GM23248 (cell line): ENCODE data around the gene AFTPH. TPM values are rescaled to one million over a fixed set of nuclear protein-coding genes. Genes with fewer than 3 reads are reported as not detected.

Source experiments
- DNase-seq: peaks from one replicate; pipeline ENCODE4 v3.0.0-alpha.2; 2015
- H2AFZ ChIP-seq: fragments of 200-600 bp; sonication (generic); 2 replicates; pipeline ENCODE4 v1.6.1; 2016; ENCODE audit warnings: antibody characterized with exemption
- H3F3A ChIP-seq: fragments of 200-600 bp; sonication (generic); 2 replicates; pipeline ENCODE4 v1.6.1; 2016; ENCODE audit warnings: mild to moderate bottlenecking, antibody characterized with exemption, mixed run types; ENCODE audit not compliant: insufficient read depth
- H3K27ac ChIP-seq: fragments of 200-600 bp; sonication (generic); 2 replicates; pipeline ENCODE4 v1.5.1; 2016; ENCODE audit warnings: mild to moderate bottlenecking
- H3K27me3 ChIP-seq: fragments of 200-600 bp; sonication (generic); replicated peaks from 2 replicates; pipeline ENCODE4 v1.6.1; 2016; ENCODE audit warnings: mild to moderate bottlenecking; ENCODE audit not compliant: insufficient read depth
- H3K36me3 ChIP-seq: fragments of 200-600 bp; sonication (generic); 2 replicates; pipeline ENCODE4 v1.6.1; 2016; ENCODE audit warnings: low read depth, mild to moderate bottlenecking
- H3K4me1 ChIP-seq: fragments of 200-600 bp; sonication (generic); 2 replicates; pipeline ENCODE4 v1.6.1; 2016; ENCODE audit warnings: mild to moderate bottlenecking; ENCODE audit not compliant: insufficient read depth
- H3K4me2 ChIP-seq: fragments of 200-600 bp; sonication (generic); one replicate; pipeline ENCODE4 v1.6.1; 2016; ENCODE audit warnings: mild to moderate bottlenecking; ENCODE audit not compliant: unreplicated experiment
- H3K4me3 ChIP-seq: fragments of 200-600 bp; sonication (generic); 2 replicates; pipeline ENCODE4 v1.5.1; 2016; ENCODE audit warnings: mild to moderate bottlenecking
- H3K79me2 ChIP-seq: fragments of 200-600 bp; sonication (generic); 2 replicates; pipeline ENCODE4 v1.6.1; 2016; ENCODE audit warnings: mild to moderate bottlenecking; ENCODE audit not compliant: insufficient read depth
- H3K9ac ChIP-seq: fragments of 200-600 bp; sonication (generic); 2 replicates; pipeline ENCODE4 v1.6.1; 2016; ENCODE audit warnings: mild to moderate bottlenecking
- H3K9me2 ChIP-seq: fragments of 200-600 bp; sonication (generic); 2 replicates; pipeline ENCODE4 v1.6.1; 2016; ENCODE audit warnings: mixed run types, mild to moderate bottlenecking, moderate library complexity; ENCODE audit not compliant: insufficient read depth
- H3K9me3 ChIP-seq: fragments of 200-600 bp; sonication (generic); one replicate; pipeline ENCODE4 v1.6.1; 2017; ENCODE audit warnings: low read depth
- H4K20me1 ChIP-seq: fragments of 200-600 bp; sonication (generic); 2 replicates; pipeline ENCODE4 v1.6.0; 2016; ENCODE audit not compliant: insufficient read depth
- EZH2 ChIP-seq: fragments of 200-600 bp; sonication (generic); IDR thresholded peaks from 2 replicates; pipeline ENCODE4 v1.6.1; 2018; ENCODE audit warnings: antibody characterized with exemption, mild to moderate bottlenecking; ENCODE audit not compliant: insufficient read depth, poor library complexity, severe bottlenecking
- EZH2phosphoT487 ChIP-seq: fragments of 200-600 bp; sonication (generic); IDR thresholded peaks from 2 replicates; pipeline ENCODE4 v1.6.1; 2018; ENCODE audit warnings: antibody characterized with exemption, moderate library complexity, mild to moderate bottlenecking, low read depth; ENCODE audit not compliant: insufficient read depth
- WGBS, 2 experiments: methylation state at CpG; one replicate each; pipeline ENCODE4 v1.1.6; 2015 to 2017; ENCODE audit warnings: low lambda C conversion rate in 2 of 2, low coverage in 1 of 2; ENCODE audit errors: missing lambda C conversion rate in 2 of 2; 5-methylcytosine and 5-hydroxymethylcytosine counted together
- in situ Hi-C: fragments of 300-500 bp; cut with MboI; formaldehyde crosslinking; loops from 2 replicates; pipeline ENCODE4 v1.15.0; 2020
- polyA plus RNA-seq: library from polyadenylated mRNA; unstranded; fragments of >200 nt; fragmentation: Nextera tagmentation; extraction: Ambion mirVana; gene quantifications from 2 replicates; pipeline ENCODE4 v1.2.1, GENCODE V29; 2016
- total RNA-seq: library from RNA; depleted of rRNA; stranded (reverse); fragments of >200 nt; shearing (Covaris generic); gene quantifications from 2 replicates; pipeline ENCODE4 v1.2.3, GENCODE V29; 2014

AFTPH gene
- total and polyA plus RNA-seq, 2 experiments from 2014 or later: 8.8 to 26.2 TPM

- Histone ChIP-seq H3K4me3 (peak overlapping the region; percentile 25; the same call in 1 of the 2 replicates), H2AFZ (no peak overlapping the region), H3K9me3 (no peaks in the 10 kb centered on the region), H3K4me2 (peak overlapping the region; percentile 62), H3K9ac (peak overlapping the region; percentile 22; the same call in 1 of the 2 replicates), H4K20me1 (no peaks in the 10 kb centered on the region), H3K27ac (peak overlapping the region; percentile 62), H3K36me3 (0 out of 2 replicates have a peak, but pooled peaks cover 10% of the 10 kb centered on the region), H3K79me2 (no peaks in the 10 kb centered on the region), H3K4me1 (peaks cover 33% of the 10 kb centered on the region), H3F3A (peaks cover 36% of the 10 kb centered on the region), H3K27me3 (no peaks in the 10 kb centered on the region), H3K9me2 (no peaks in the 10 kb centered on the region)
- DNase-seq: peak; percentile 92
- in situ Hi-C loops: loop anchor here (10.0 to 25.0 kb wide), 2 partner anchors 280 to 443 kb away; no protein-coding TSS in a partner anchor
- WGBS, 2 experiments: 16 to 18% methylated on average over 7 of the region's 7 CpGs
- no peak for TF ChIP-seq EZH2
- TF ChIP-seq EZH2phosphoT487: 0 out of 2 replicates have a peak, but pooled peaks have one; percentile 29
Observed at GRCh38 chr2:64594226-64594989, 70.3 kb downstream of the AFTPH start.

- Histone ChIP-seq H3K9me2 (no peaks in the 10 kb centered on the region), H3K27me3 (no peaks in the 10 kb centered on the region), H3K4me2 (peak overlapping the region; percentile 62), H4K20me1 (no peaks in the 10 kb centered on the region), H3K36me3 (0 out of 2 replicates have a peak, but pooled peaks cover 10% of the 10 kb centered on the region), H2AFZ (no peak overlapping the region), H3K4me3 (no peak overlapping the region), H3K9me3 (no peaks in the 10 kb centered on the region), H3F3A (peaks cover 36% of the 10 kb centered on the region), H3K79me2 (no peaks in the 10 kb centered on the region), H3K27ac (peak overlapping the region; percentile 62), H3K4me1 (peaks cover 33% of the 10 kb centered on the region), H3K9ac (no peak overlapping the region)
- in situ Hi-C loops: loop anchor here (10.0 to 25.0 kb wide), 2 partner anchors 279 to 442 kb away; no protein-coding TSS in a partner anchor
- WGBS, 2 experiments: 45 to 50% methylated on average over 4 of the region's 4 CpGs
- peak; percentile 47 for DNase-seq
- TF ChIP-seq EZH2phosphoT487: no peak
- TF ChIP-seq EZH2: no peak
Observed at GRCh38 chr2:64595397-64596176, 71.5 kb downstream of the AFTPH start.

- H3K4me1 ChIP-seq: peaks cover 27% of the 10 kb centered on the region
- H3K4me2 ChIP-seq: no peak overlapping the region
- no peak overlapping the region for H3K27ac ChIP-seq
- H3K79me2 ChIP-seq: no peaks in the 10 kb centered on the region
- in situ Hi-C loops: loop anchor here (10.0 to 25.0 kb wide), 2 partner anchors 277 to 439 kb away; no protein-coding TSS in a partner anchor
- H3K9ac ChIP-seq: no peak overlapping the region
- H3K36me3 ChIP-seq: no peaks in the 10 kb centered on the region
- WGBS, 2 experiments: 98 to 100% methylated on average over 6 of the region's 6 CpGs
- H3K4me3 ChIP-seq: no peak overlapping the region
- no peak for DNase-seq
- H3F3A ChIP-seq: peaks cover 24% of the 10 kb centered on the region
- no peaks in the 10 kb centered on the region for H4K20me1 ChIP-seq
- H3K9me3 ChIP-seq: no peaks in the 10 kb centered on the region
- H2AFZ ChIP-seq: no peak overlapping the region
- TF ChIP-seq EZH2phosphoT487 (no peak), EZH2 (no peak)
- H3K9me2 ChIP-seq: no peaks in the 10 kb centered on the region
- no peaks in the 10 kb centered on the region for H3K27me3 ChIP-seq
Observed at GRCh38 chr2:64598226-64598625, 74.1 kb downstream of the AFTPH start.

GRCh38 chr2:64599469-64599868, 75.3 kb downstream of the AFTPH start:
- WGBS, 2 experiments: 53% methylated on average over 3 of the region's 3 CpGs
- no peak for DNase-seq
- Histone ChIP-seq H3K9me3 (no peaks in the 10 kb centered on the region), H2AFZ (no peak overlapping the region), H3K9ac (no peak overlapping the region), H3K27me3 (no peaks in the 10 kb centered on the region), H3K79me2 (no peaks in the 10 kb centered on the region), H3K9me2 (no peaks in the 10 kb centered on the region), H3K4me3 (no peak overlapping the region), H3F3A (peaks cover 12% of the 10 kb centered on the region), H4K20me1 (no peaks in the 10 kb centered on the region), H3K27ac (no peak overlapping the region), H3K4me1 (peaks cover 18% of the 10 kb centered on the region), H3K36me3 (no peaks in the 10 kb centered on the region), H3K4me2 (no peak overlapping the region)
- TF ChIP-seq EZH2phosphoT487 (no peak), EZH2 (no peak)
- in situ Hi-C loops: loop anchor here (10.0 to 25.0 kb wide), 2 partner anchors 275 to 438 kb away; no protein-coding TSS in a partner anchor
